Astrocyte (in vitro differentiated cells and primary cell): ENCODE data around the gene RPP25. TPM values are rescaled to one million over a fixed set of nuclear protein-coding genes. Genes with fewer than 3 reads are reported as not detected.

ENCODE experiments used
- DNase-seq: peaks from one replicate; pipeline ENCODE4 v3.0.0-alpha.2; 2010; ENCODE audit warnings: low read depth
- FAIRE-seq: peaks from 2 replicates; lab custom pipeline; 2011; peaks lifted over from hg19 to GRCh38; lab: Jason Lieb, UNC
- H2AFZ ChIP-seq: 2 replicates; pipeline ENCODE4 v1.6.0; 2012; ENCODE audit warnings: low read depth, low read length, inconsistent platforms
- H3K27ac ChIP-seq: 2 replicates; pipeline ENCODE4 v1.5.1; 2011; ENCODE audit warnings: low read depth, low read length, inconsistent platforms
- H3K27me3 ChIP-seq: 2 replicates; pipeline ENCODE4 v1.6.0; 2011; ENCODE audit warnings: low read length, inconsistent platforms; ENCODE audit not compliant: insufficient read depth
- H3K36me3 ChIP-seq: 2 replicates; pipeline ENCODE4 v1.5.1; 2011; ENCODE audit warnings: low read length, inconsistent platforms; ENCODE audit not compliant: insufficient read depth
- H3K4me1 ChIP-seq: 2 replicates; pipeline ENCODE4 v1.5.1; 2011; ENCODE audit warnings: low read length, inconsistent platforms; ENCODE audit not compliant: insufficient read depth
- H3K4me2 ChIP-seq: 2 replicates; pipeline ENCODE4 v1.6.0; 2012; ENCODE audit warnings: low read length, inconsistent platforms
- H3K4me3 ChIP-seq: 2 replicates; pipeline ENCODE4 v1.5.1; 2011; ENCODE audit warnings: low read depth, mild to moderate bottlenecking, low read length, inconsistent platforms; ENCODE audit not compliant: insufficient read depth
- H3K79me2 ChIP-seq: 2 replicates; pipeline ENCODE4 v1.6.0; 2012; ENCODE audit warnings: mild to moderate bottlenecking, low read length, inconsistent platforms; ENCODE audit not compliant: insufficient read depth
- H3K9ac ChIP-seq: 2 replicates; pipeline ENCODE4 v1.6.0; 2012; ENCODE audit warnings: mild to moderate bottlenecking, low read length, inconsistent platforms
- H3K9me3 ChIP-seq: 2 replicates; pipeline ENCODE4 v1.5.1; 2012; ENCODE audit warnings: low read depth, mild to moderate bottlenecking, low read length, inconsistent platforms; ENCODE audit not compliant: insufficient read depth
- H4K20me1 ChIP-seq: 2 replicates; pipeline ENCODE4 v1.6.0; 2012; ENCODE audit warnings: low read length, inconsistent platforms; ENCODE audit not compliant: insufficient read depth
- H3K27ac Mint-ChIP-seq: one replicate; pipeline ENCODE4 v1.8.0; 2021; ENCODE audit warnings: mild to moderate bottlenecking, mixed read lengths; ENCODE audit not compliant: unreplicated experiment
- H3K27me3 Mint-ChIP-seq: one replicate; pipeline ENCODE4 v1.8.0; 2021; ENCODE audit warnings: low read depth, mixed read lengths; ENCODE audit not compliant: unreplicated experiment
- H3K36me3 Mint-ChIP-seq: one replicate; pipeline ENCODE4 v1.8.0; 2021; ENCODE audit warnings: low read depth, mixed read lengths; ENCODE audit not compliant: unreplicated experiment
- H3K4me1 Mint-ChIP-seq: one replicate; pipeline ENCODE4 v1.8.0; 2021; ENCODE audit warnings: low read depth, mixed read lengths; ENCODE audit not compliant: unreplicated experiment
- H3K4me3 Mint-ChIP-seq: one replicate; pipeline ENCODE4 v1.8.0; 2021; ENCODE audit warnings: mild to moderate bottlenecking, moderate library complexity, mixed read lengths; ENCODE audit not compliant: unreplicated experiment
- H3K9me3 Mint-ChIP-seq: one replicate; pipeline ENCODE4 v1.8.0; 2021; ENCODE audit warnings: mild to moderate bottlenecking, mixed read lengths; ENCODE audit not compliant: unreplicated experiment
- EZH2 ChIP-seq: IDR thresholded peaks from 2 replicates; pipeline ENCODE4 v1.6.1; 2012; ENCODE audit warnings: mild to moderate bottlenecking, low read length, inconsistent platforms; ENCODE audit not compliant: insufficient read depth
- total RNA-seq: library from RNA; stranded (reverse); gene quantifications from 2 replicates; pipeline ENCODE4 v1.2.1, GENCODE V29; 2021
- TF ChIP-seq, protein P1 (sequence below): IDR thresholded peaks from 2 replicates; pipeline ENCODE4 v1.5.1; 2011; ENCODE audit warnings: low read depth, mild to moderate bottlenecking, inconsistent platforms, low read length, moderate library complexity; ENCODE audit not compliant: insufficient read depth

The RPP25 gene
- total RNA-seq, 1 donor from 2014 or later: 4.1 TPM

GRCh38 chr15:74962671-74963070 lies 6.1 kb upstream of the RPP25 start:
- H2AFZ ChIP-seq: no peak overlapping the region
- no peak overlapping the region for H3K9ac ChIP-seq
- no peaks in the 10 kb centered on the region for H3K36me3 Mint-ChIP-seq
- no peaks in the 10 kb centered on the region for H3K36me3 ChIP-seq
- no peaks in the 10 kb centered on the region for H3K9me3 Mint-ChIP-seq
- peaks cover 26% of the 10 kb centered on the region for H3K27me3 ChIP-seq
- DNase-seq: no peak
- no peaks in the 10 kb centered on the region for H3K79me2 ChIP-seq
- TF ChIP-seq, protein P1, sequence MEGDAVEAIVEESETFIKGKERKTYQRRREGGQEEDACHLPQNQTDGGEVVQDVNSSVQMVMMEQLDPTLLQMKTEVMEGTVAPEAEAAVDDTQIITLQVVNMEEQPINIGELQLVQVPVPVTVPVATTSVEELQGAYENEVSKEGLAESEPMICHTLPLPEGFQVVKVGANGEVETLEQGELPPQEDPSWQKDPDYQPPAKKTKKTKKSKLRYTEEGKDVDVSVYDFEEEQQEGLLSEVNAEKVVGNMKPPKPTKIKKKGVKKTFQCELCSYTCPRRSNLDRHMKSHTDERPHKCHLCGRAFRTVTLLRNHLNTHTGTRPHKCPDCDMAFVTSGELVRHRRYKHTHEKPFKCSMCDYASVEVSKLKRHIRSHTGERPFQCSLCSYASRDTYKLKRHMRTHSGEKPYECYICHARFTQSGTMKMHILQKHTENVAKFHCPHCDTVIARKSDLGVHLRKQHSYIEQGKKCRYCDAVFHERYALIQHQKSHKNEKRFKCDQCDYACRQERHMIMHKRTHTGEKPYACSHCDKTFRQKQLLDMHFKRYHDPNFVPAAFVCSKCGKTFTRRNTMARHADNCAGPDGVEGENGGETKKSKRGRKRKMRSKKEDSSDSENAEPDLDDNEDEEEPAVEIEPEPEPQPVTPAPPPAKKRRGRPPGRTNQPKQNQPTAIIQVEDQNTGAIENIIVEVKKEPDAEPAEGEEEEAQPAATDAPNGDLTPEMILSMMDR: no peak
- TF ChIP-seq EZH2: no peak
- H3K4me1 ChIP-seq: peaks cover 16% of the 10 kb centered on the region
- H3K4me2 ChIP-seq: no peak overlapping the region
- no peak overlapping the region for H3K4me3 ChIP-seq
- no peak overlapping the region for H3K27ac ChIP-seq
- H3K27me3 Mint-ChIP-seq: peaks cover 46% of the 10 kb centered on the region
- H3K4me3 Mint-ChIP-seq: no peak overlapping the region
- FAIRE-seq: no peak
- no peak overlapping the region for H3K27ac Mint-ChIP-seq
- no peaks in the 10 kb centered on the region for H3K9me3 ChIP-seq
- H4K20me1 ChIP-seq: no peaks in the 10 kb centered on the region
- H3K4me1 Mint-ChIP-seq: peaks cover 6% of the 10 kb centered on the region

DNA sequence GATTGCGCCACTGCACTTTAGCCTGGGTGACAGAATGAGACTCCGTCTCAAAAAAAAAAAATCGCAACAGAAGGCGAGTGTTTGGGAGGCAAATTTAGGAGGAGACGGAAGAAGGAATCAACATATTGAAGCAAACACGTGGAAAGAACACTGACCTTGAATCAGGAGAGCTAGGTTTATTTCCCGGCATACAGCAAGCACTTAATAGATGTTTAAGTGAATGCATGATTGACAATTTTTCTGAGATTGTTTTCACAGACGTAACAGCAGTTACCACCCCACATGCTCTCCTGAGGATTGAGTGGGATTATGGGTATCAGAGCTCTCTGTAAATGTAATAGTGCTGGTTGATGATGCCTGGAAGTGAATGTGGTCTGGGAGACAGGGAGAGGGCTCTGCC lies 5.6 kb upstream of the RPP25 start:
- no peak for DNase-seq
- no peak overlapping the region for H2AFZ ChIP-seq
- no peaks in the 10 kb centered on the region for H3K36me3 ChIP-seq
- H3K36me3 Mint-ChIP-seq: no peaks in the 10 kb centered on the region
- H3K9me3 Mint-ChIP-seq: no peaks in the 10 kb centered on the region
- peaks cover 19% of the 10 kb centered on the region for H3K4me1 ChIP-seq
- H3K79me2 ChIP-seq: no peaks in the 10 kb centered on the region
- peaks cover 46% of the 10 kb centered on the region for H3K27me3 Mint-ChIP-seq
- TF ChIP-seq, protein P1: no peak
- TF ChIP-seq EZH2: no peak
- H3K4me3 ChIP-seq: no peak overlapping the region
- no peak overlapping the region for H3K27ac ChIP-seq
- no peaks in the 10 kb centered on the region for H4K20me1 ChIP-seq
- no peak overlapping the region for H3K4me2 ChIP-seq
- H3K4me1 Mint-ChIP-seq: peaks cover 6% of the 10 kb centered on the region
- H3K27ac Mint-ChIP-seq: no peak overlapping the region
- H3K9ac ChIP-seq: no peak overlapping the region
- H3K27me3 ChIP-seq: peaks cover 31% of the 10 kb centered on the region
- H3K9me3 ChIP-seq: no peaks in the 10 kb centered on the region
- H3K4me3 Mint-ChIP-seq: no peak overlapping the region
- FAIRE-seq: no peak

DNA sequence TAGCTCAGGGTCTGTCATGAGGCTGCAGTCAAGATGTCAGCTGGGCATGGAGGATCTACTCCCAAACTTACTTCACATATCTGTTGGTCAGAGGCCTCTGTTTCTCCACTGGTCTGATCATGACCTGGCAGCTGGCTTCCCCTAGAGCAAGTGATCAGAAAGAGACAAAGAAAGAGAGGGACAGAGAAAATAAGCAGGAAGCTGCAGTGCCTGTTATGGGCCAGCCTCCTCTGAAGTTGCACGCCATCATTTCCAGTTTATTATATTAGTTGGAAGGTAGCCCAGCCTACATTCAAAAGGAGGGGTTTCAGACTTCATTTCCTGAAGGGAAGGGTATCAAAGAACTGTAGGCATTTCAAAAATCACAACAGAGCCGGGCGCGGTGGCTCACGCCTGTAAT lies 5.0 kb upstream of the RPP25 start:
- peaks cover 25% of the 10 kb centered on the region for H3K4me1 ChIP-seq
- Mint-ChIP-seq H3K4me3 (peak overlapping the region; percentile 47), H3K36me3 (no peaks in the 10 kb centered on the region), H3K27ac (no peak overlapping the region), H3K9me3 (no peaks in the 10 kb centered on the region), H3K27me3 (peaks cover 46% of the 10 kb centered on the region), H3K4me1 (peaks cover 6% of the 10 kb centered on the region)
- no peaks in the 10 kb centered on the region for H3K79me2 ChIP-seq
- H3K27me3 ChIP-seq: peaks cover 32% of the 10 kb centered on the region
- TF ChIP-seq EZH2: no peak
- TF ChIP-seq, protein P1: no peak
- H4K20me1 ChIP-seq: no peaks in the 10 kb centered on the region
- H3K27ac ChIP-seq: no peak overlapping the region
- no peak overlapping the region for H2AFZ ChIP-seq
- no peak overlapping the region for H3K4me2 ChIP-seq
- H3K9ac ChIP-seq: no peak overlapping the region
- H3K36me3 ChIP-seq: no peaks in the 10 kb centered on the region
- FAIRE-seq (no peak), DNase-seq (no peak)
- H3K4me3 ChIP-seq: no peak overlapping the region
- H3K9me3 ChIP-seq: no peaks in the 10 kb centered on the region
